GM18507 (cell line): Measurements from ENCODE around the gene KRTAP5-1.
"Not testable (repeated sequence)": the region's sequence is repeated elsewhere in the genome, so short reads cannot be mapped to it uniquely, and the experiment has no call there.

Experiments used
- DNase-seq: peaks from one replicate; pipeline ENCODE4 v3.0.0; 2011; ENCODE audit warnings: low read depth; ENCODE audit not compliant: insufficient read length; ENCODE audit errors: extremely low spot score
- FAIRE-seq: peaks from 2 replicates; lab custom pipeline; 2011; peaks lifted over from hg19 to GRCh38; lab: Jason Lieb, UNC

The KRTAP5-1 gene

GRCh38 chr11:1584661-1585370 lies at the start of gene KRTAP5-1:
KRTAP5-1 (minus strand) TSS chr11:1585283; CDS start chr11:1585249, 34 bp downstream.
- not testable (repeated sequence) for FAIRE-seq, DNase-seq

GRCh38 chr11:1633864-1634263 lies 48.8 kb upstream of the KRTAP5-1 start:
- DNase-seq (no peak), FAIRE-seq (no peak)

GRCh38 chr11:1632053-1632714 lies 47.1 kb upstream of the KRTAP5-1 start:
- FAIRE-seq, result no peak
- DNase-seq, result no peak

- DNase-seq (no peak), FAIRE-seq (no peak)
Measured at GRCh38 chr11:1631066-1631568, 46.0 kb upstream of the KRTAP5-1 start.

GRCh38 chr11:1630271-1630670 lies 45.2 kb upstream of the KRTAP5-1 start:
- DNase-seq (no peak), FAIRE-seq (no peak)

GRCh38 chr11:1629326-1630185 lies 44.5 kb upstream of the KRTAP5-1 start, which contains the start of gene KRTAP5-5:
KRTAP5-5 (plus strand) TSS chr11:1629775; CDS start chr11:1629841, 66 bp downstream.
- DNase-seq (no peak), FAIRE-seq (no peak)

- FAIRE-seq, result peak; percentile 78
- peak; percentile 53 for DNase-seq
Measured at GRCh38 chr11:1628506-1629325, 43.6 kb upstream of the KRTAP5-1 start.

GRCh38 chr11:1625541-1625940 lies 40.5 kb upstream of the KRTAP5-1 start:
- FAIRE-seq (no peak), DNase-seq (no peak)

GRCh38 chr11:1624621-1625020 lies 39.5 kb upstream of the KRTAP5-1 start:
- DNase-seq, result no peak
- FAIRE-seq, result no peak

GRCh38 chr11:1623716-1624115 lies 38.6 kb upstream of the KRTAP5-1 start:
- FAIRE-seq (no peak), DNase-seq (no peak)

GRCh38 chr11:1622086-1622485 lies 37.0 kb upstream of the KRTAP5-1 start, which contains the start of gene KRTAP5-4:
KRTAP5-4 (minus strand) TSS chr11:1622138; CDS start chr11:1622093, 45 bp downstream.
- DNase-seq, result no peak
- no peak for FAIRE-seq

GRCh38 chr11:1619449-1619848 lies 34.4 kb upstream of the KRTAP5-1 start:
- no peak for DNase-seq
- FAIRE-seq, result no peak

- no peak for FAIRE-seq
- no peak for DNase-seq
Measured at GRCh38 chr11:1618231-1618630, 33.1 kb upstream of the KRTAP5-1 start.

GRCh38 chr11:1608363-1608762 lies 23.3 kb upstream of the KRTAP5-1 start, which contains the start of gene KRTAP5-3:
KRTAP5-3 (minus strand) TSS chr11:1608463; CDS start chr11:1608385, 78 bp downstream.
- no peak for FAIRE-seq

GRCh38 chr11:1607901-1608300 lies 22.8 kb upstream of the KRTAP5-1 start:
- not testable (repeated sequence) for DNase-seq, FAIRE-seq

More at GRCh38 chr11:1608363-1608762, 23.3 kb upstream of the KRTAP5-1 start, which contains the start of gene KRTAP5-3:
- no peak for DNase-seq

- DNase-seq, FAIRE-seq: not testable (repeated sequence)
Measured at GRCh38 chr11:1607156-1607845, 22.2 kb upstream of the KRTAP5-1 start.

GRCh38 chr11:1605923-1606322 lies 20.8 kb upstream of the KRTAP5-1 start:
- FAIRE-seq (peak; percentile 91), DNase-seq (peak; percentile 72)

GRCh38 chr11:1604711-1605110 lies 19.6 kb upstream of the KRTAP5-1 start:
- DNase-seq (no peak), FAIRE-seq (no peak)
